ENCODE data around the gene AMDHD1. TPM values are rescaled to one million over a fixed set of nuclear protein-coding genes. Genes with fewer than 3 reads are reported as not detected.
A peak's percentile ranks its signal among the peaks of the same experiment; 100 is the strongest.

AMDHD1 gene
- total and polyA plus RNA-seq, 2 donors (not counting 3 experiments of a cell fraction or from before 2014, with no cell fraction given): not detected

DNA sequence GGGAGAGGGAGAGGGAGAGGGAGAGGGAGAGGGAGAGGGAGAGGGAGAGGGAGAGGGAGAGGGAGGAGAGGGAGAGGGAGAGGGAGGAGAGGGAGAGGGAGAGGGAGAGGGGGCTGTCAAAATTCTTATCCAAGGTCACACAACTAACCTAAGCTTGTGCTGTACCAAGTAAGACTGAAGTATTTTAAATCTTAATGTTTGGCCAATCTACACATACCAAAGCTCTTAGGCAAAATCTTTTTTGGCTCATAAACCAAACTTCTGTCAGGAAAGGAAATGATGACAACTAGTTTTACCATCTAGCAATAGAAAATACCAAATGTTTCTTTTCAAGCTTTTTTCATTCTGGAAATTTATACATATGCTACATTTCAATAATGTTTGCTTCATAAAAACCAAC, 34.6 kb upstream of the AMDHD1 start:
- H3K79me2 ChIP-seq (ENCODE audit: control insufficient read depth, insufficient read depth, low read length): no peaks in the 10 kb centered on the region
- no peak overlapping the region for H3K27ac ChIP-seq (ENCODE audit: insufficient read depth, low read depth, low read length)
- dilution Hi-C loops (cut with MboI; ENCODE audit: extremely low pct_ligation_motif_present, low sequenced_read_pairs) (no loop called here), intact Hi-C loops (cut with micrococcal nuclease) (no loop called here)
- H3K4me2 ChIP-seq (ENCODE audit: insufficient read depth, low read length): peak overlapping the region; percentile 55
- H3K9me3 ChIP-seq (replicated peaks; ENCODE audit: control insufficient read depth, insufficient read depth, low read length): no peaks in the 10 kb centered on the region
- H3K4me3 ChIP-seq (replicated peaks in 1 of 3; ENCODE audit: insufficient read depth in 1 of 3, low read depth in 1 of 3, low read length in 3 of 3): no peak overlapping the region
- H3K27me3 ChIP-seq (ENCODE audit: control insufficient read depth in 2 of 2, insufficient read depth in 2 of 2, low read length in 2 of 2): peaks cover 3 to 6% of the 10 kb centered on the region in 2 experiments
- H3K9ac ChIP-seq (replicated peaks; ENCODE audit: extremely low read depth, insufficient read depth, low read length): no peak overlapping the region
- no peaks in the 10 kb centered on the region for H3K36me3 ChIP-seq (ENCODE audit: control insufficient read depth in 2 of 2, extremely low read depth in 1 of 2, insufficient read depth in 2 of 2, low read length in 2 of 2)
- no peak overlapping the region for H2AFZ ChIP-seq (ENCODE audit: low read depth, low read length)
- FAIRE-seq: no peak
- POLR2A ChIA-PET: no interaction called here
- peak; percentile 40 for DNase-seq (ENCODE audit: low read depth, low spot score)
- no TSS peak for BruUV-seq (replicated peaks)
- TF ChIP-seq GATA2 (IDR thresholded peaks at IDR 0.05; ENCODE audit: insufficient read depth, insufficient read length, low read depth, low read length) (no peak), JUN (IDR thresholded peaks at IDR 0.05; ENCODE audit: borderline replicate concordance, insufficient read depth, insufficient read length, low read depth) (no peak), POLR2AphosphoS5 (IDR thresholded peaks at IDR 0.05; ENCODE audit: insufficient read depth, low read depth, low read length) (no peak)
- no peaks in the 10 kb centered on the region for H3K9me1 ChIP-seq (replicated peaks; ENCODE audit: control insufficient read depth, extremely low read depth, insufficient read depth, low read length)
- H3K4me1 ChIP-seq (ENCODE audit: control insufficient read depth, extremely low read depth, insufficient read depth, low read length): no peaks in the 10 kb centered on the region
- CTCF ChIA-PET: interaction anchor here (0.8 to 1.8 kb wide), 5 partner anchors 8 to 90 kb away, joined by 3 to 12 read pairs (median 4); no protein-coding TSS in a partner anchor
- H4K20me1 ChIP-seq (replicated peaks; ENCODE audit: control insufficient read depth, extremely low read depth, insufficient read depth, low read length): no peaks in the 10 kb centered on the region

GRCh38 chr12:95909871-95910270, 33.3 kb upstream of the AMDHD1 start:
- H4K20me1 ChIP-seq (replicated peaks; ENCODE audit: control insufficient read depth, extremely low read depth, insufficient read depth, low read length): no peaks in the 10 kb centered on the region
- H3K4me2 ChIP-seq (ENCODE audit: insufficient read depth, low read length): no peak overlapping the region
- H3K9ac ChIP-seq (replicated peaks; ENCODE audit: extremely low read depth, insufficient read depth, low read length): no peak overlapping the region
- no peak overlapping the region for H2AFZ ChIP-seq (ENCODE audit: low read depth, low read length)
- H3K4me3 ChIP-seq (replicated peaks in 1 of 3; ENCODE audit: insufficient read depth in 1 of 3, low read depth in 1 of 3, low read length in 3 of 3): no peak overlapping the region
- TF ChIP-seq FOS (IDR thresholded peaks at IDR 0.05; ENCODE audit: borderline replicate concordance, insufficient read depth, low read length): no peak
- TF ChIP-seq POLR2A (IDR thresholded peaks at IDR 0.05; ENCODE audit: low read depth, low read length): no peak
- TF ChIP-seq, protein P1, sequence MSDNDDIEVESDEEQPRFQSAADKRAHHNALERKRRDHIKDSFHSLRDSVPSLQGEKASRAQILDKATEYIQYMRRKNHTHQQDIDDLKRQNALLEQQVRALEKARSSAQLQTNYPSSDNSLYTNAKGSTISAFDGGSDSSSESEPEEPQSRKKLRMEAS (IDR thresholded peaks at IDR 0.05; ENCODE audit: insufficient read depth, insufficient read length): no peak
- TF ChIP-seq POLR2AphosphoS5 (IDR thresholded peaks at IDR 0.05; ENCODE audit: insufficient read depth, low read depth, low read length): no peak
- TF ChIP-seq GATA2 (IDR thresholded peaks at IDR 0.05; ENCODE audit: insufficient read depth, insufficient read length, low read depth, low read length): no peak
- TF ChIP-seq JUN (IDR thresholded peaks at IDR 0.05; ENCODE audit: borderline replicate concordance, insufficient read depth, insufficient read length, low read depth): no peak
- TF ChIP-seq EZH2 (IDR thresholded peaks at IDR 0.05; ENCODE audit: borderline replicate concordance, low read depth, low read length, severe bottlenecking): no peak
- TF ChIP-seq MYC (IDR thresholded peaks at IDR 0.05; ENCODE audit: low read depth, low read length): no peak
- TF ChIP-seq, protein P2, sequence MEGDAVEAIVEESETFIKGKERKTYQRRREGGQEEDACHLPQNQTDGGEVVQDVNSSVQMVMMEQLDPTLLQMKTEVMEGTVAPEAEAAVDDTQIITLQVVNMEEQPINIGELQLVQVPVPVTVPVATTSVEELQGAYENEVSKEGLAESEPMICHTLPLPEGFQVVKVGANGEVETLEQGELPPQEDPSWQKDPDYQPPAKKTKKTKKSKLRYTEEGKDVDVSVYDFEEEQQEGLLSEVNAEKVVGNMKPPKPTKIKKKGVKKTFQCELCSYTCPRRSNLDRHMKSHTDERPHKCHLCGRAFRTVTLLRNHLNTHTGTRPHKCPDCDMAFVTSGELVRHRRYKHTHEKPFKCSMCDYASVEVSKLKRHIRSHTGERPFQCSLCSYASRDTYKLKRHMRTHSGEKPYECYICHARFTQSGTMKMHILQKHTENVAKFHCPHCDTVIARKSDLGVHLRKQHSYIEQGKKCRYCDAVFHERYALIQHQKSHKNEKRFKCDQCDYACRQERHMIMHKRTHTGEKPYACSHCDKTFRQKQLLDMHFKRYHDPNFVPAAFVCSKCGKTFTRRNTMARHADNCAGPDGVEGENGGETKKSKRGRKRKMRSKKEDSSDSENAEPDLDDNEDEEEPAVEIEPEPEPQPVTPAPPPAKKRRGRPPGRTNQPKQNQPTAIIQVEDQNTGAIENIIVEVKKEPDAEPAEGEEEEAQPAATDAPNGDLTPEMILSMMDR (IDR thresholded peaks at IDR 0.05; ENCODE audit: extremely low read depth in 1 of 2, insufficient read depth in 1 of 2, low read depth in 1 of 2, low read length in 2 of 2): no peak
- no peak overlapping the region for H3K27ac ChIP-seq (ENCODE audit: insufficient read depth, low read depth, low read length)
- intact Hi-C loops (cut with micrococcal nuclease): loop anchor here (10.0 kb wide), 2 partner anchors 225 to 345 kb away; no protein-coding TSS in a partner anchor
- CTCF ChIA-PET: interaction anchor here (1.8 kb wide), 1 partner anchor 9 kb away, joined by 12 read pairs; no protein-coding TSS in a partner anchor
- FAIRE-seq (no peak), DNase-seq (ENCODE audit: low read depth, low spot score) (no peak)
- no peaks in the 10 kb centered on the region for H3K4me1 ChIP-seq (ENCODE audit: control insufficient read depth, extremely low read depth, insufficient read depth, low read length)
- dilution Hi-C loops (cut with MboI; ENCODE audit: extremely low pct_ligation_motif_present, low sequenced_read_pairs): no loop called here
- POLR2A ChIA-PET: no interaction called here
- no peaks in the 10 kb centered on the region for H3K79me2 ChIP-seq (ENCODE audit: control insufficient read depth, insufficient read depth, low read length)
- peaks cover 2 to 3% of the 10 kb centered on the region in 2 experiments for H3K27me3 ChIP-seq (ENCODE audit: control insufficient read depth in 2 of 2, insufficient read depth in 2 of 2, low read length in 2 of 2)
- no peaks in the 10 kb centered on the region for H3K9me3 ChIP-seq (replicated peaks; ENCODE audit: control insufficient read depth, insufficient read depth, low read length)
- H3K36me3 ChIP-seq (ENCODE audit: control insufficient read depth in 2 of 2, extremely low read depth in 1 of 2, insufficient read depth in 2 of 2, low read length in 2 of 2): no peaks in the 10 kb centered on the region
- BruUV-seq (replicated peaks): no TSS peak
- H3K9me1 ChIP-seq (replicated peaks; ENCODE audit: control insufficient read depth, extremely low read depth, insufficient read depth, low read length): no peaks in the 10 kb centered on the region
